Cardiac fibroblast (primary cell): ENCODE results near the gene BICD2.

Source experiments
- DNase-seq, 2 donors: peaks; one replicate each; pipeline versions ENCODE4 v3.0.0 to v3.0.0-alpha.2; 2010; ENCODE audit warnings: low read depth in 2 of 2
- H3K4me3 ChIP-seq, 2 donors: replicated peaks in 1 of 2; 1 replicate in 1 of 2; 2 replicates in 1 of 2; pipeline ENCODE4 v1.5.1; 2011; ENCODE audit warnings: low read depth in 2 of 2, low read length in 2 of 2, mild to moderate bottlenecking in 2 of 2, moderate library complexity in 1 of 2
- TF ChIP-seq, protein P1 (sequence below): IDR thresholded peaks from one replicate; pipeline ENCODE4 v1.5.1; 2011; ENCODE audit warnings: low read depth, mild to moderate bottlenecking, low read length, inconsistent platforms

Gene BICD2

DNA sequence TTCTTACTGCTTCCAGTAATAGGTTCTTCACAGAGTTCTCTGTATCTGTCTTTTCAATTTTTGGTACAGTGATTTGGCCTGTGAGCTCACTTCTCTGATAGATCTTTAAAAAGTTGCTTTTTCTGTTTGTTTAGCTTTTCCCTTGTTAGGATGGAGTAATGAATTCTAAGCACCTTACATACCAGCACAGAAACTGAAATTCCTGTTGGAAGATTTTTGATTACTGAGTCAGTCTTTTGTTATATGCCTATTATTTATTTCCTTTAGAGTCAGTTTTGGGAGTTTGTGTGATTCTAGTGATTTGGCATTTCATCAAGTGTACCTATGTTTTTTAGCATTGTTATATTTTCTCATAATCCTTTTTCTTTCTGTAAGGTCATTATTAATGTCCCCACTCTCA, 57.1 kb downstream of the BICD2 start:
- no peak overlapping the region for H3K4me3 ChIP-seq
- no peak for DNase-seq
- TF ChIP-seq, protein P1, sequence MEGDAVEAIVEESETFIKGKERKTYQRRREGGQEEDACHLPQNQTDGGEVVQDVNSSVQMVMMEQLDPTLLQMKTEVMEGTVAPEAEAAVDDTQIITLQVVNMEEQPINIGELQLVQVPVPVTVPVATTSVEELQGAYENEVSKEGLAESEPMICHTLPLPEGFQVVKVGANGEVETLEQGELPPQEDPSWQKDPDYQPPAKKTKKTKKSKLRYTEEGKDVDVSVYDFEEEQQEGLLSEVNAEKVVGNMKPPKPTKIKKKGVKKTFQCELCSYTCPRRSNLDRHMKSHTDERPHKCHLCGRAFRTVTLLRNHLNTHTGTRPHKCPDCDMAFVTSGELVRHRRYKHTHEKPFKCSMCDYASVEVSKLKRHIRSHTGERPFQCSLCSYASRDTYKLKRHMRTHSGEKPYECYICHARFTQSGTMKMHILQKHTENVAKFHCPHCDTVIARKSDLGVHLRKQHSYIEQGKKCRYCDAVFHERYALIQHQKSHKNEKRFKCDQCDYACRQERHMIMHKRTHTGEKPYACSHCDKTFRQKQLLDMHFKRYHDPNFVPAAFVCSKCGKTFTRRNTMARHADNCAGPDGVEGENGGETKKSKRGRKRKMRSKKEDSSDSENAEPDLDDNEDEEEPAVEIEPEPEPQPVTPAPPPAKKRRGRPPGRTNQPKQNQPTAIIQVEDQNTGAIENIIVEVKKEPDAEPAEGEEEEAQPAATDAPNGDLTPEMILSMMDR, result no peak

DNA sequence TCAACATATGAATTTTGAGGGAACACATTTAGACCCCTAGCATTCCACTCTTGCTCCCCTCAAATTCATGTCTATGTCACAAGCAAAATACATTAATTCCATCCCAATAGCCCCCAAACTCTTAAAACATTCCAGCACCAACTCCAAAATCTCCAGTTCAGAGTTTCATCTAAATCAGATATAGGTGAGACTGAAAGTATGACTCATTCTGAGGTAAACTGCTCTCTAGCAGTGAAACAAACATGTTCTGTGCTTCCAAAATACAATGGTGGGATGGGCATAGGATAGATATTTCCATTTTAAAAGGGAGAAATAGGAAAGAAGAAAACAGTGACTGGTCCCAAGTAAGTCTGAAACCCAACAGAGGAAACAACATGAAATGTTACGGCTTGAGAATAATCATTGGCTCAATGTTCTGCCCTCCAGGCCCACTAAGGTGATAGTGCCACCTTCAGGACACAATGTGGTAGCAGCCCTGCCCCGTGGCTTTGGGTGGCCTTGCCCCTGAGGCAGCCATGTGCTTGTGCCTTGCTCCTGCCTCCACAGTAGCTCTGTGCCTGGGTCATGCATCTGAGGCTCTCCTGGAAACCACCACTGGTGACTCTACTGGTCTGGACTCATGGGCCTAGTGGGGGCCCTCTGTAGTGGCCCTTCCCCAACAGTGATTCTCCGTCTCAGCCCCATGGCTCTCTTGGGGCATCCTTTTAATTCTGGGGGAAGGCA, 58.3 kb downstream of the BICD2 start:
- peak; percentile 33 to 43 for DNase-seq
- TF ChIP-seq, protein P1, result peak; percentile 50
- no peak overlapping the region for H3K4me3 ChIP-seq

DNA sequence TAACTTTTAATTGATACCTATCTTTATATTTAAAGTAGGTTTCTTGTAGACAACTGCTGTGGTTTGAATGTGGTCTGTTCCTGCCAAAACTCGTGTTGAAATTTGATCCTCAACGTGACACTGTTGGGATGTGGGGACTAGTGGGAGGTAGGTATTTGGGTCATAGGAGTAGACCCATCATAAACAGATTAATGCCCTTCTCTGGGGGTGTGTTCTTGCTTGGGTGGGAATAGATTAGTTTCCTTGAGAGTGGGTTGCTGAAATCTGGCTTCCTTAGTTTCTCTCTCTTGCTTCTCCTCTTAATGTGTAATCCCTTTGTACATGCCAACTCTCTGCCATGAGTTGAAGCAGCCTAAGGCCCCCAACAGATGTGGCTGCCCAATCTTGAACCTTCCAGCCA, 60.1 kb downstream of the BICD2 start:
- DNase-seq, result no peak
- H3K4me3 ChIP-seq, result no peak overlapping the region
- TF ChIP-seq, protein P1, result no peak

DNA sequence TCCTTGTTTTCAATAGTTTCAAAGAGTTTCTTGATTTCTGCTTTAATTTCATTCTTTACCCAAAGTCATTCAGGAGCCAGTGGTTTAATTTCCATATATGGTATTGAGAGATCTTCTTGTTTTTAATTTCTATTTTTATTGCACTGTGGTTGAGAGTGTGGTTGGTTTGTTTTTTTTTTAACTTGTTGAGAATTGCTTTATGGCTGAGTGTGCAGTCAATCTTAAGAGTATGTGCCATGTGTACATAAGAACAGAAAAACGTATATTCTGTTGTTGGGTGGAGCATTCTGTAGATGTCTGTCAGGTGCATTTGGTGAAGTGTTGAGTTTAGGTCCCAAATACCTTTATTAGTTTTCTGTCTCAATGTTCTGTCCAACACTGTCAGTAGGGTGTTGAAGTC, 68.0 kb downstream of the BICD2 start:
- H3K4me3 ChIP-seq, result no peak overlapping the region
- TF ChIP-seq, protein P1, result no peak
- no peak for DNase-seq

DNA sequence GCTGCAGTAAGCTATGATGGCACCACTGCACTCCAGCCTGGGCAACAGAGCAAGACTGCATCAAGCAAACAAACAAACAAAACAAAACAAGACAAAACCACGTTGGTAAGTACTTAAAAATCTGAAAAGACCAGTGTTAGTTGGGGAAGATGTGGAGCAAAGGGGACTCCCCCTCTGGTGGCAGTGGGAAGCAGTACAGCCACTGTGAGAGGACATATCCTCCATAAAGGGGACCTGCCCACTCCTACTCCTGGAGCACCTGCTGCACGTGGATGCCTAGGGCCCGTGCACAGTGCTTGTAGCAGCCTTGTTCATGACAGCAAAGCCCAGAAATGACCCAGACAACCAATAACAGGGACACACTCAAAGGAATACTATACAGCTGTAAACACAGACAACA, 77.7 kb downstream of the BICD2 start:
- TF ChIP-seq, protein P1, result peak; percentile 51
- no peak overlapping the region for H3K4me3 ChIP-seq

DNA sequence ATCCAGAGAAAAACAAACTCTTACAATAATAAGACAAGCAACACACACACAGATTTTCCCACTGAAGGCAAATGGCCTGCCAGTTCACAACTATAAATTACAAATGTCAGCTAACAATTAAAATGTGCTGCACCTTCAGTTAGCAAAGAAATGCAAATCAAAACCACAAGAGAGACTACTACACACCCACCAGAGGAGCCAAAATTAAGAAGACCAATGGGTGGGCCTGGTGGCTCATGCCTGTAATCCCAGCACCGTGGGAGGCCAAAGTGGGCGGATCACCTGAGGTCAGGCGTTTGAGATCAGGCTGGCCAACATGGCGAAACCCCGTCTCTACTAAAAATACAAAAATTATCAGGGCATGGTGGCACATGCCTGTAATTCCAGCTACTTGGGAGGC, 79.6 kb downstream of the BICD2 start:
- H3K4me3 ChIP-seq, result no peak overlapping the region
- TF ChIP-seq, protein P1, result no peak
- no peak for DNase-seq

More for the DNA sequence above, 77.7 kb downstream of the BICD2 start:
- DNase-seq, result peak; percentile 8 to 21

DNA sequence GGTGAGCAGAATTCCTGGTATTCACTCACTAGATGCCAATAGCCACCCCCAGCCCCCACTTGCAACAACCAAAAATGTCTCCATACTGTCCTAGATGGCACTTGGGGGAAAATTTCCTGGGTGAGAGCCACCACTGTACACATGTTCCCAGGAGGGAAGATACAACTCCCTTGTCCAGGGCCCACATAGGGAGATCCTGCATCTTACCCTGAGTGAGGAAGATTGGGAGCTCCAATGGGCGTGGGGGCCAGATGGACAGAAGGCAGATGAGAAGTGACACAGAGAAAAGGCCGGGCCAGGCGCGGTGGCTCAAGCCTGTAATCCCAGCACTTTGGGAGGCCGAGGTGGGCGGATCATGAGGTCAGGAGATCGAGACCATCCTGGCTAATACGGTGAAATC, 82.4 kb downstream of the BICD2 start:
- TF ChIP-seq, protein P1, result no peak
- H3K4me3 ChIP-seq, result no peak overlapping the region
- no peak for DNase-seq
